ENCODE data around the gene SH3TC2.
"Not testable (repeated sequence)": the region's sequence is repeated elsewhere in the genome, so short reads cannot be mapped to it uniquely, and the experiment has no call there.

SH3TC2 gene

GRCh38 chr5:149063017-149063687 lies at the start of gene SH3TC2:
TSS of gene SH3TC2 (minus strand) at chr5:149063062. CDS start at chr5:149063022, 40 bp downstream.
- DNase-seq = no peak

GRCh38 chr5:149110406-149110805 lies 47.5 kb upstream of the SH3TC2 start:
- no peak for DNase-seq

GRCh38 chr5:149108651-149109280 lies 45.9 kb upstream of the SH3TC2 start:
- DNase-seq = no peak

GRCh38 chr5:149100331-149100730 lies 37.5 kb upstream of the SH3TC2 start:
- no peak for DNase-seq

- DNase-seq = no peak
These were observed 37.1 kb upstream of the SH3TC2 start for GRCh38 chr5:149099920-149100319.

GRCh38 chr5:149094996-149095395 lies 32.1 kb upstream of the SH3TC2 start:
- DNase-seq = no peak

GRCh38 chr5:149093625-149094024 lies 30.8 kb upstream of the SH3TC2 start:
- no peak for DNase-seq

GRCh38 chr5:149089796-149090195 lies 26.9 kb upstream of the SH3TC2 start:
- DNase-seq = no peak

- DNase-seq = no peak
These were observed 25.8 kb upstream of the SH3TC2 start for GRCh38 chr5:149088686-149089085.

- DNase-seq = no peak
These were observed 21.0 kb upstream of the SH3TC2 start for GRCh38 chr5:149083846-149084245.

GRCh38 chr5:149082271-149082670 lies 19.4 kb upstream of the SH3TC2 start:
- no peak for DNase-seq

- no peak for DNase-seq
These were observed 17.4 kb upstream of the SH3TC2 start for GRCh38 chr5:149080294-149080693.

GRCh38 chr5:149079883-149080282 lies 17.0 kb upstream of the SH3TC2 start:
- DNase-seq = no peak

GRCh38 chr5:149074071-149074470 lies 11.2 kb upstream of the SH3TC2 start:
- DNase-seq = not testable (repeated sequence)

GRCh38 chr5:149073213-149073612 lies 10.4 kb upstream of the SH3TC2 start:
- no peak for DNase-seq

GRCh38 chr5:149072791-149073190 lies 9.9 kb upstream of the SH3TC2 start:
- DNase-seq = no peak

- no peak for DNase-seq
These were observed 9.5 kb upstream of the SH3TC2 start for GRCh38 chr5:149072376-149072775.

- no peak for DNase-seq
These were observed 8.9 kb upstream of the SH3TC2 start for GRCh38 chr5:149071756-149072155.

GRCh38 chr5:149071216-149071615 lies 8.4 kb upstream of the SH3TC2 start:
- DNase-seq = no peak

GRCh38 chr5:149069711-149070110 lies 6.8 kb upstream of the SH3TC2 start:
- DNase-seq = no peak

- no peak for DNase-seq
These were observed 1.1 kb upstream of the SH3TC2 start for GRCh38 chr5:149063896-149064478.

- no peak for DNase-seq
These were observed 368 bp downstream of the SH3TC2 start for GRCh38 chr5:149062371-149063016.

GRCh38 chr5:149061341-149061740 lies 1.5 kb downstream of the SH3TC2 start:
- DNase-seq = no peak

- peak; percentile 54 for DNase-seq
These were observed 2.5 kb downstream of the SH3TC2 start for GRCh38 chr5:149060325-149060724.
